Endothelial cell of umbilical vein (primary cell): ENCODE measurements around the gene EGFL6.

Experiments used
- CTCF ChIP-seq, 2 donors: IDR thresholded peaks; 1 replicate in 1 of 2; 2 replicates in 1 of 2; pipeline ENCODE4 v1.5.1; 2011; ENCODE audit warnings: low read length in 2 of 2, mild to moderate bottlenecking in 2 of 2, moderate library complexity in 2 of 2, control low read depth in 1 of 2, inconsistent platforms in 1 of 2, low read depth in 1 of 2; ENCODE audit not compliant: insufficient read depth in 1 of 2; ENCODE audit errors: extremely low read depth in 1 of 2
- EZH2 ChIP-seq: IDR thresholded peaks from 2 replicates; pipeline ENCODE4 v1.6.1; 2012; ENCODE audit warnings: borderline replicate concordance, low read depth, mild to moderate bottlenecking, moderate library complexity, low read length, inconsistent platforms; ENCODE audit not compliant: severe bottlenecking
- FOS ChIP-seq: IDR thresholded peaks from 2 replicates; pipeline ENCODE4 v1.6.1; 2011; ENCODE audit warnings: mild to moderate bottlenecking, low read length, moderate library complexity, borderline replicate concordance; ENCODE audit not compliant: insufficient read depth
- GATA2 ChIP-seq: IDR thresholded peaks from 2 replicates; pipeline ENCODE4 v1.7.0; 2011; ENCODE audit warnings: low read depth, mild to moderate bottlenecking, moderate library complexity, mixed read lengths, low read length; ENCODE audit not compliant: insufficient read length, insufficient read depth
- JUN ChIP-seq: IDR thresholded peaks from 2 replicates; pipeline ENCODE4 v1.6.1; 2011; ENCODE audit warnings: borderline replicate concordance, low read depth; ENCODE audit not compliant: insufficient read length, insufficient read depth
- MAX ChIP-seq: IDR thresholded peaks from 2 replicates; pipeline ENCODE4 v1.6.1; 2011; ENCODE audit not compliant: insufficient read depth, insufficient read length
- MYC ChIP-seq: IDR thresholded peaks from one replicate; pipeline ENCODE4 v1.6.1; 2011; ENCODE audit warnings: mild to moderate bottlenecking, low read depth, low read length
- POLR2A ChIP-seq: IDR thresholded peaks from 2 replicates; pipeline ENCODE4 v1.6.1; 2012; ENCODE audit warnings: low read depth, mild to moderate bottlenecking, control low read depth, low read length
- POLR2AphosphoS5 ChIP-seq: IDR thresholded peaks from 2 replicates; pipeline ENCODE4 v1.6.1; 2012; ENCODE audit warnings: low read depth, mild to moderate bottlenecking, control low read depth, low read length, moderate library complexity; ENCODE audit not compliant: insufficient read depth

DNA sequence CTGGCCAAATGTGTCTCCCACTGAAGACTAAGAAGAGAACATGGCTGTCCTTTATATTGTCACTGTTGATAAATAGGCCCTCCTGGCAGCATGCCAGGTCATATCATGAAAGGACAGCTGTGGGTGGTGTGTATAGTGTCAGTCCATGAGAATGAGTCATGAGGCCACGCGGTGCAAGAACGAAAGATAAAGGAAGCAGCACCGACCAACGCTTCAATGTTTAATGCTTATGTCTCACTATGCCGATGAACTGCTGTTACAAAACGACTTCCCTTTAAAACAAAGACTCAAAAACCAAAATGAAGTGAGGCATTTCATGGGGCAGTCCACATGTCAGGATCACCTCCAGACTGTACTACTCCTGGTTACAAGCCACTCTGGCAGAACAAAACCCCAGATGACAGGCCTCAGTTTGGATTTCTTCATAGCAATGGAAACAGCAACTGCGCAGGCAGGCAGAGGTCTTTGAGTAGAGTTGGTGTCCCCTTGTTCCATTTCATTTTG is 78.4 kb downstream of the EGFL6 start:
- TF ChIP-seq POLR2A (no peak), CTCF (IDR thresholded peaks at IDR 0.05; ENCODE audit: extremely low read depth in 1 of 2, insufficient read depth in 1 of 2, low read depth in 1 of 2, low read length in 2 of 2) (no peak), POLR2AphosphoS5 (no peak), EZH2 (no peak), MYC (no peak), JUN (peak; percentile 49), GATA2 (no peak), MAX (no peak), FOS (no peak)
